Measurements from ENCODE around the gene DGKZ.

Gene DGKZ

DNA sequence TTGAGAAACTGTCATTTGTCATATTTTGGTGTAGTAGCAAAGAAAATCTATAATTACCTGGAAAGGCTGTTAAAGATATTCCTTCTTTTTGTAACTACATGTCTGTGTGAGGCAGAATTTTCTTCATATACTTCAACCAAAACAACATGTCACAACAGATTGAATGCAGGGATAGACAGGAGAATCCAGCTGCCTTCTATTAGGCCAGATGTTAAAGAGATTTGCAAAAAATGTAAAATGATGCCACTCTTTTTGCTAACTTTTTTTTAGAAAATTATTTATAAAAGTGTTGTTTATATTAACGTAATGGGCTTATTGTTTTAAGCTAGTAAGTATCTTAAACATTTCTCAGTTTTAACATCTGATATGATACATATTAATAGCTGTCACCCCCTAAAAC, 12.7 kb downstream of the DGKZ start:
- peaks cover 3% of the 10 kb centered on the region for H3K27me3 Mint-ChIP-seq (ENCODE audit: low read depth, poor library complexity)
- peaks cover 66% of the 10 kb centered on the region for H3K4me1 Mint-ChIP-seq
- no peaks in the 10 kb centered on the region for H3K9me3 Mint-ChIP-seq
- no peaks in the 10 kb centered on the region for H3K36me3 Mint-ChIP-seq (ENCODE audit: low read depth)
- TF ChIP-seq, protein P1, sequence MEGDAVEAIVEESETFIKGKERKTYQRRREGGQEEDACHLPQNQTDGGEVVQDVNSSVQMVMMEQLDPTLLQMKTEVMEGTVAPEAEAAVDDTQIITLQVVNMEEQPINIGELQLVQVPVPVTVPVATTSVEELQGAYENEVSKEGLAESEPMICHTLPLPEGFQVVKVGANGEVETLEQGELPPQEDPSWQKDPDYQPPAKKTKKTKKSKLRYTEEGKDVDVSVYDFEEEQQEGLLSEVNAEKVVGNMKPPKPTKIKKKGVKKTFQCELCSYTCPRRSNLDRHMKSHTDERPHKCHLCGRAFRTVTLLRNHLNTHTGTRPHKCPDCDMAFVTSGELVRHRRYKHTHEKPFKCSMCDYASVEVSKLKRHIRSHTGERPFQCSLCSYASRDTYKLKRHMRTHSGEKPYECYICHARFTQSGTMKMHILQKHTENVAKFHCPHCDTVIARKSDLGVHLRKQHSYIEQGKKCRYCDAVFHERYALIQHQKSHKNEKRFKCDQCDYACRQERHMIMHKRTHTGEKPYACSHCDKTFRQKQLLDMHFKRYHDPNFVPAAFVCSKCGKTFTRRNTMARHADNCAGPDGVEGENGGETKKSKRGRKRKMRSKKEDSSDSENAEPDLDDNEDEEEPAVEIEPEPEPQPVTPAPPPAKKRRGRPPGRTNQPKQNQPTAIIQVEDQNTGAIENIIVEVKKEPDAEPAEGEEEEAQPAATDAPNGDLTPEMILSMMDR (IDR thresholded peaks at IDR 0.05) = no peak
- H3K4me3 Mint-ChIP-seq = no peak overlapping the region
- no peak for DNase-seq
- no peak overlapping the region for H3K27ac Mint-ChIP-seq

DNA sequence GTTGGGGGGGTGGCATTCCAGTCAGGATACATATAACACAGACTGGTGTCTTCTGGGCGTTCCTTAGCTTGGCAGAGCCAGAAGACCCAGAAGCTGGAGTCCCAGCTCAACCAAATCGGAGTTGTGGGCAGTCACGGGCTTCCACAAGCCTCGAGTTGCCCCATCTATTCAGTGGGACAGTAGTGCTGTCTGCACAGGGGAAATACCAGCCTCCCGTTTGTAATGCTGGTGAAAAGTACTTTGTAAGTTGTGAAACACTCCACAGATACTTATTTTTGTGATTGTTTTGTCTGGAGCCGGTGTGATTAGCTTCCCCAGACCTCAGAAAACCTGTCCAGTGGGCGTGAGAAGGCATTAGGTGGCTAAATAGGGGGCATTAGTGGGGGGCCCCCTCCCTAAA, 13.6 kb downstream of the DGKZ start:
- peak overlapping the region; percentile 44 for H3K4me3 Mint-ChIP-seq
- TF ChIP-seq, protein P1 (IDR thresholded peaks at IDR 0.05) = no peak
- H3K36me3 Mint-ChIP-seq (ENCODE audit: low read depth) = no peaks in the 10 kb centered on the region
- no peaks in the 10 kb centered on the region for H3K9me3 Mint-ChIP-seq
- peaks cover 69% of the 10 kb centered on the region for H3K4me1 Mint-ChIP-seq
- H3K27ac Mint-ChIP-seq = peak overlapping the region; percentile 67
- no peak for DNase-seq
- peaks cover 6% of the 10 kb centered on the region for H3K27me3 Mint-ChIP-seq (ENCODE audit: low read depth, poor library complexity)

DNA sequence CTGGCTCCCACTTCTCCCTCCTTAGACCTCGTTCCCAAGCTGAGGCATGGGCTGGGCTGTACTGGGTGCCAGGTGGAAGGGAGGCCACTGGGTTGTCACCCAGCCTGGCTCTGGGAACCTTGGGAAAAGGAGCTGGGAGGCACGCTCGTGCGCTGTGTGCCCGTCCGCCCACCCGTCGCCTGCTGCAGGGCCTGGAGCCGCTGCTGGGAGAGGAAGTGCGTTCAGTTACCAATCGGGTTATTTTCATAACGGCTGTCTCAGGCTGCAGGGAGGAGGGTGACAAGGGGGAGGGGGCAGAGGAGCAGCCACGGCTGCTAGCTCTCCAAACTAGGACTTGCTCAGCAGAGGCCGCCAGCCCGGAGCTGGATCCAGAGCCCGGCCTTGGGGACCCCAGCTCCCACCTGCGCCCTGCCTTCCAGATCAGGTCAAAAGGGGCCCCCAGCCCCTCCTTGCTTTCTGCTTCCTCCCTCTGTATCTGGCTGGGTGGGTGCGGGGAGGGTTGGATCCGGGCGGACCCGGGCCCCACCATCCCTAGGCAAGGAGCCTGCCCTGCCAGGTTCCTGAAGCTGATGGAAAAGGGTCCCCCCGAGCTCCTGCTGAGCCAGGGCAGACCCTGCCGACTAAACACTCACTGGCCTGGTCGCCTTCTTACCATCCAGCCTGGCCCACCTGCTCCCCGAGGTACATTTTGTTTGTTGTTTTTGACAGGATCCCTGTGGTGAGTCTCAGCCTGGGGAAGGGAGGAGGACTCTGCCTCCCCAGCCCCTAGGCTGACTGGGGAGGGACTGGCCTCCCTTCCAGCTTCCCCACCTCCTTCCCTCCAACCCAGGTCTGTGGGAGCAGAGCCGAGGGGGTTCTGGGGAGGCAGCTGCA, 14.3 kb downstream of the DGKZ start:
- H3K4me3 Mint-ChIP-seq = peak overlapping the region; percentile 65
- peaks cover 66% of the 10 kb centered on the region for H3K4me1 Mint-ChIP-seq
- H3K27me3 Mint-ChIP-seq (ENCODE audit: low read depth, poor library complexity) = peaks cover 4% of the 10 kb centered on the region
- H3K9me3 Mint-ChIP-seq = no peaks in the 10 kb centered on the region
- no peaks in the 10 kb centered on the region for H3K36me3 Mint-ChIP-seq (ENCODE audit: low read depth)
- TF ChIP-seq, protein P1 (IDR thresholded peaks at IDR 0.05) = no peak
- peak overlapping the region; percentile 67 for H3K27ac Mint-ChIP-seq
- DNase-seq = peak; percentile 42

DNA sequence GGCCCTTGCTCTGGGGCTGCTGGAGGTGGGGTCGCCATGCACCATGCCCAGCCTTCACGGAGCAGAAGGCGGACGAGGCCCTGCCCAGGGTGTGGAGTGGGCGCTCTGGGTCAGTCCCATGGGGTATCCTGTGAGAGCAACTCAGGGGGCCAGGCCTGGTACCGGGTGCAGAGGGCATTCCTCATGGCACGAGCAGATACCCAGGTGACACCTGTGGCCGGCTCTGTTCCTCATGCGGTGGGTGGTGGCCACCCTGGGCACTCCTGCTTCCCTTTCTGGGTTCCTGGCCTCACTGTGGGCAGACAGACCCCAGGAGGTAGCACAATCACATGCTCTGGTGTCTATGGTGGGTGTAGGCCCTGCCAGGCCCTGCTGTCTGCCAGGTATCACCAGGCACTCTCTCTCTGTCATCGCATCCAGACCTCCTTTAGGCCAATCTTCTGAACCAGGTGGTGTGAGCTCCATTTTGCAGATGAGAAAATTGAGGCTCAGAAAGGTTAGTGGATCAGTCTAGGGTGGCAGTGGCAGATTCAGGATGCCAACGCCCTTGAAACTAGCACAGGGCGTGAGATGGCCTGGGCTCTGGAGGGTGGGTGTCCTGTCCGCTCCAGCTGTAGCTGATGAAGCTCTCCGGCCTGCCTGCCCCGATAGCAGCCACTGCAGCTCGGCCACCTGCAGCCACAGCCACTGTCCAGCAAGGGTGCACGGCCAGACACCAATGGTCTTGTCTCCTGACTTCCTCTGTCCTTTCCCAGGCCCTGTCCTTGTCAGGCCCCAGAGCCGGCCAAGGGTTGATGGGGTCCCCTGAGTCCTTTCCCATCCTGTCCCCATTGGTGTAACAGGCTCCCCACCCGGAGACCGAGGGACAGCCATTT, 15.1 kb downstream of the DGKZ start:
- Mint-ChIP-seq H3K27ac (peak overlapping the region; percentile 85), H3K27me3 (ENCODE audit: low read depth, poor library complexity) (peaks cover 4% of the 10 kb centered on the region), H3K4me1 (peaks cover 63% of the 10 kb centered on the region), H3K4me3 (peak overlapping the region; percentile 64), H3K9me3 (no peaks in the 10 kb centered on the region), H3K36me3 (ENCODE audit: low read depth) (no peaks in the 10 kb centered on the region)
- TF ChIP-seq, protein P1 (IDR thresholded peaks at IDR 0.05) = no peak
- DNase-seq = no peak

DNA sequence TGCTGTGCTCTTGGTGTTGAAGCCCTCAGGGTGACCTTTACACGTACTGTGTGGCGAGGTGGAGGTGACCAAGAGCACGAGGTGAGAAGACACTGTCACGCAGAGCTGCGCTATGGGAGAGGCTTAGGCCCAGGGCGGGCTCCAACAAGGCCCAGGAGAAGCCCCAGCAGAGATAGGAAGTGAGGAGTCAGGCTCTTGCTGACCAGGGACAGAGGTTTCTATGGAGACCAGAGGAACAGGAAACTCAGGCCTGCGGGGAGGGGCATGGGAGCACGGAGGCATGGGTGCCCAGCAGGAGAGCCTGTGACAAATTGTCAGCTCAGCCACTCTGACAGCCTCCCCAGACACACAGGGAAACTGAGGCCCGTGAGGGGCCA, 15.8 kb downstream of the DGKZ start:
- H3K4me3 Mint-ChIP-seq = peak overlapping the region; percentile 64
- no peaks in the 10 kb centered on the region for H3K36me3 Mint-ChIP-seq (ENCODE audit: low read depth)
- no peak for DNase-seq
- H3K9me3 Mint-ChIP-seq = no peaks in the 10 kb centered on the region
- peaks cover 4% of the 10 kb centered on the region for H3K27me3 Mint-ChIP-seq (ENCODE audit: low read depth, poor library complexity)
- H3K4me1 Mint-ChIP-seq = peaks cover 66% of the 10 kb centered on the region
- H3K27ac Mint-ChIP-seq = peak overlapping the region; percentile 85
- TF ChIP-seq, protein P1 (IDR thresholded peaks at IDR 0.05) = no peak

All from nephron progenitor cell (in vitro differentiated cells).